ENCODE results near the gene PROB1.

DNA sequence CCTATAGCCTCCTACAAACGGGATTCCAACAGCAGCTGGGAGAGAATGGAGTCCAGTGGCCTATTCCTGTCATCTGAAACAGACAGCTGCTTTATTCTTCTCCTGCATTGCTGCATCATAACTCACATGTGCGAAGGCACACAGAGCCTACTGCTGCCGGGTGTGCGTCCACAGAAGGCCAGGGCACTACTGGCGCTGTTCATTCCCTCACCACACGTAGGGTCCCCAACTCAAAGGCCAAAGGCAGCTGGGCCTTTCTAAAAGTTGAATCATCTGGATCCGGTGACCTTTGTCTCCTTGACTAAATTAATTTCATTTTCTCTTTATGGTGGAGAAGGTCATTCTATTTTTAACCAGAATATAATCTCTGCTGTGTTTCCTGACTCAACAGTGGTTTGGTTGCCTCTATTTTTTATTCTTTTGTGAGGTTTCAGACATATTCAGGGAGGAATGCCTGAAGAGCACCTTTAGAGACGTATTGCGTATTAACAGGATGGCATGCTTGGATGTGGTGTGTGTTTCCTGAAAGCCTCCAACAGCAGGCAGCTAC is 19.8 kb upstream of the PROB1 start:
- TF ChIP-seq CTCF (IDR thresholded peaks at IDR 0.05; ENCODE audit: control extremely low read depth in 1 of 3, insufficient read depth in 1 of 3, low read depth in 1 of 3, low read length in 3 of 3) (no peak), KDM4A (IDR thresholded peaks at IDR 0.05; ENCODE audit: low read depth, low read length, severe bottlenecking) (no peak), FOSL1 (IDR thresholded peaks at IDR 0.05; ENCODE audit: insufficient read depth, low read depth, low read length) (no peak), YY1 (IDR thresholded peaks at IDR 0.05; ENCODE audit: low read depth, low read length) (no peak), POLR2A (IDR thresholded peaks at IDR 0.05; ENCODE audit: control extremely low read depth in 1 of 2, low read depth in 2 of 2, low read length in 2 of 2) (no peak), BRCA1 (IDR thresholded peaks at IDR 0.05; ENCODE audit: low read depth, low read length) (no peak), EP300 (IDR thresholded peaks at IDR 0.05; ENCODE audit: borderline replicate concordance in 1 of 2, low read depth in 2 of 2, low read length in 2 of 2) (no peak), GTF2F1 (IDR thresholded peaks at IDR 0.05; ENCODE audit: borderline replicate concordance, low read depth, low read length) (no peak), POLR2AphosphoS5 (IDR thresholded peaks at IDR 0.05; ENCODE audit: low read depth, low read length) (no peak), CHD2 (IDR thresholded peaks at IDR 0.05; ENCODE audit: low read length) (no peak), SIN3A (conservative IDR thresholded peaks at IDR 0.05 in 1 of 2, IDR thresholded peaks at IDR 0.05 in 1 of 2; ENCODE audit: low read depth in 1 of 2, low read length in 2 of 2) (no peak), SP1 (IDR thresholded peaks at IDR 0.05; ENCODE audit: low read depth, low read length) (no peak)
